GM23338 (cell line): ENCODE data around the gene CERS3. TPM values are rescaled to one million over a fixed set of nuclear protein-coding genes. Genes with fewer than 3 reads are reported as not detected.

Source experiments
- ATAC-seq: fragments of 200-7000 bp; cut with Tn5 transposase; 3 replicates; pipeline ENCODE4 v1.9.1; 2020
- DNase-seq: peaks from one replicate; pipeline ENCODE4 v3.0.0-alpha.2; 2015; ENCODE audit warnings: low spot score
- H2AFZ ChIP-seq: fragments of 200-600 bp; sonication (generic); 2 replicates; pipeline ENCODE4 v1.8.0; 2016; ENCODE audit warnings: antibody characterized with exemption, mild to moderate bottlenecking, moderate library complexity
- H3F3A ChIP-seq: fragments of 200-600 bp; sonication (generic); replicated peaks from 2 replicates; pipeline ENCODE4 v1.8.0; 2017; ENCODE audit warnings: antibody characterized with exemption, mixed run types, low read depth
- H3K27ac ChIP-seq: fragments of 200-600 bp; sonication (generic); 2 replicates; pipeline ENCODE4 v1.6.1; 2016; ENCODE audit warnings: low read depth
- H3K27me3 ChIP-seq: fragments of 200-600 bp; sonication (generic); 2 replicates; pipeline ENCODE4 v1.8.0; 2016; ENCODE audit warnings: mild to moderate bottlenecking, mixed run types, moderate library complexity; ENCODE audit not compliant: insufficient read depth
- H3K36me3 ChIP-seq: fragments of 200-600 bp; sonication (generic); 2 replicates; pipeline ENCODE4 v1.8.0; 2016; ENCODE audit warnings: mild to moderate bottlenecking; ENCODE audit not compliant: insufficient read depth
- H3K4me1 ChIP-seq: fragments of 200-600 bp; sonication (generic); 2 replicates; pipeline ENCODE4 v1.8.0; 2016; ENCODE audit warnings: mild to moderate bottlenecking, moderate library complexity; ENCODE audit not compliant: insufficient read depth
- H3K4me2 ChIP-seq: fragments of 200-600 bp; sonication (generic); 2 replicates; pipeline ENCODE4 v1.7.1; 2017; ENCODE audit warnings: mixed run types
- H3K4me3 ChIP-seq: fragments of 200-600 bp; sonication (generic); 2 replicates; pipeline ENCODE4 v1.6.1; 2016; ENCODE audit warnings: mixed run types
- H3K79me2 ChIP-seq: fragments of 200-600 bp; sonication (generic); replicated peaks from 2 replicates; pipeline ENCODE4 v1.8.0; 2017; ENCODE audit warnings: mild to moderate bottlenecking; ENCODE audit not compliant: insufficient read depth
- H3K9me2 ChIP-seq: fragments of 200-600 bp; sonication (generic); 2 replicates; pipeline ENCODE4 v1.8.0; 2017; ENCODE audit not compliant: insufficient read depth
- H4K20me1 ChIP-seq: fragments of 200-600 bp; sonication (generic); replicated peaks from 2 replicates; pipeline ENCODE4 v1.8.0; 2017; ENCODE audit warnings: mild to moderate bottlenecking; ENCODE audit not compliant: insufficient read depth
- H3K27ac Mint-ChIP-seq: 2 replicates; pipeline ENCODE4 v1.8.0; 2020; ENCODE audit warnings: inconsistent platforms, mild to moderate bottlenecking, moderate library complexity, mixed read lengths
- H3K27me3 Mint-ChIP-seq: 3 replicates; pipeline ENCODE4 v1.8.0; 2022; ENCODE audit warnings: low read depth, mild to moderate bottlenecking, moderate library complexity, mixed read lengths, inconsistent platforms; ENCODE audit not compliant: insufficient read depth, poor library complexity
- H3K36me3 Mint-ChIP-seq: 3 replicates; pipeline ENCODE4 v1.8.0; 2021; ENCODE audit warnings: low read depth, mild to moderate bottlenecking, inconsistent platforms, moderate library complexity, mixed read lengths
- H3K4me1 Mint-ChIP-seq: 3 replicates; pipeline ENCODE4 v1.8.0; 2020; ENCODE audit warnings: mild to moderate bottlenecking, inconsistent platforms, mixed read lengths
- H3K4me3 Mint-ChIP-seq: 3 replicates; pipeline ENCODE4 v1.8.0; 2021; ENCODE audit warnings: moderate library complexity, mild to moderate bottlenecking, inconsistent platforms, mixed read lengths
- H3K9me3 Mint-ChIP-seq: 3 replicates; pipeline ENCODE4 v1.8.0; 2020; ENCODE audit warnings: moderate library complexity, mild to moderate bottlenecking, inconsistent platforms, mixed read lengths
- CREB1 ChIP-seq: fragments of 250-450 bp; sonication (Bioruptor Pico); IDR thresholded peaks from 2 replicates; pipeline ENCODE4 v1.5.0; 2020; ENCODE audit warnings: low read depth, mild to moderate bottlenecking, moderate library complexity
- CTCF ChIP-seq, 2 experiments: fragments of 200-600 bp in 1 of 2; sonication (generic) in 1 of 2; conservative IDR thresholded peaks; 2 replicates each; pipeline versions ENCODE4 v1.5.1 to v1.6.1; 2016 to 2017; ENCODE audit warnings: antibody characterized with exemption in 2 of 2, low read depth in 2 of 2, mild to moderate bottlenecking in 2 of 2, moderate library complexity in 1 of 2
- ETS1 ChIP-seq: IDR thresholded peaks from 2 replicates; pipeline ENCODE4 v1.6.1; 2016; ENCODE audit warnings: antibody characterized with exemption
- EZH2 ChIP-seq: fragments of 200-600 bp; sonication (generic); IDR thresholded peaks from one replicate; pipeline ENCODE4 v1.8.0; 2017; ENCODE audit warnings: antibody characterized with exemption, mild to moderate bottlenecking, low read depth; ENCODE audit not compliant: unreplicated experiment
- JUNB ChIP-seq: IDR thresholded peaks from one replicate; pipeline ENCODE4 v1.6.1; 2016; ENCODE audit warnings: antibody characterized with exemption; ENCODE audit not compliant: unreplicated experiment
- NANOG ChIP-seq: IDR thresholded peaks from 2 replicates; pipeline ENCODE4 v1.6.1; 2016; ENCODE audit warnings: antibody characterized with exemption, borderline replicate concordance
- POLR2AphosphoS5 ChIP-seq: IDR thresholded peaks from 2 replicates; pipeline ENCODE4 v1.6.1; 2016; ENCODE audit warnings: antibody characterized with exemption, low read depth
- STAT1 ChIP-seq: IDR thresholded peaks from one replicate; pipeline ENCODE4 v1.6.1; 2016; ENCODE audit warnings: antibody characterized with exemption; ENCODE audit not compliant: unreplicated experiment
- ZNF331 ChIP-seq: fragments of 250-450 bp; sonication (Bioruptor Pico); IDR thresholded peaks from 2 replicates; pipeline ENCODE4 v1.5.0; 2020; ENCODE audit warnings: low read depth, mild to moderate bottlenecking, moderate library complexity
- long read RNA-seq: library from polyadenylated mRNA; unstranded; transcript quantifications from one replicate; pipeline ENCODE4 v2.0.0, GENCODE V29; 2020; ENCODE audit not compliant: unreplicated experiment
- polyA plus RNA-seq: library from polyadenylated mRNA; unstranded; fragments of >200 nt; fragmentation: Nextera tagmentation; extraction: Ambion mirVana; gene quantifications from 2 replicates; pipeline ENCODE4 v1.2.1, GENCODE V29; 2016
- total RNA-seq: library from RNA; depleted of rRNA; stranded (reverse); fragments of >200 nt; shearing (Covaris generic); gene quantifications from 2 replicates; pipeline ENCODE4 v1.2.3, GENCODE V29; 2014; rRNA removed

Gene CERS3
- total RNA-seq, result 0.12 and 2.2 TPM in 2 replicates
- polyA plus RNA-seq, result 0.38 and 1.8 TPM in 2 replicates
- long read RNA-seq, partial matches to known transcripts, result 0 of 1 reads
- long read RNA-seq, other reads (novel, unspliced or antisense), result 1 of 1 reads

GRCh38 chr15:100528833-100529428, at the start of gene CERS3:
Gene CERS3 (minus strand): TSS chr15:100528950. CDS start chr15:100501849, 27,101 bp downstream.
- H3K4me2 ChIP-seq, result no peak within 1 kb of the TSS
- no peaks in the 10 kb centered on the region for H3K4me1 Mint-ChIP-seq
- no peaks in the 10 kb centered on the region for H3K9me3 Mint-ChIP-seq
- peaks cover 2% of the 10 kb centered on the region; the same call in 1 of the 2 replicates for H3K4me1 ChIP-seq
- H3K36me3 ChIP-seq, result no peaks in the 10 kb centered on the region
- ATAC-seq, result no peak
- no peaks in the 10 kb centered on the region for H3F3A ChIP-seq
- H3K27me3 ChIP-seq, result no peaks in the 10 kb centered on the region
- H3K4me3 Mint-ChIP-seq, result no peak within 1 kb of the TSS
- H2AFZ ChIP-seq, result peak within 1 kb of the TSS; percentile 59; the same call in 1 of the 2 replicates
- no peaks in the 10 kb centered on the region for H3K36me3 Mint-ChIP-seq
- no peak for DNase-seq
- peaks cover 5% of the 10 kb centered on the region; the same call in 1 of the 2 replicates for H3K9me2 ChIP-seq
- H3K27ac ChIP-seq, result no peak within 1 kb of the TSS
- no peaks in the 10 kb centered on the region for H4K20me1 ChIP-seq
- no peak for TF ChIP-seq CTCF (conservative IDR thresholded peaks at IDR 0.05; ENCODE audit: low read depth in 2 of 2)
- no peak for TF ChIP-seq CREB1 (CRISPR knock-in tag)
- TF ChIP-seq ETS1, result no peak
- TF ChIP-seq NANOG, result no peak
- no peak for TF ChIP-seq ZNF331 (CRISPR knock-in tag)
- TF ChIP-seq JUNB, result no peak
- no peak for TF ChIP-seq POLR2AphosphoS5
- peak within 1 kb of the TSS; percentile 36 for H3K27ac Mint-ChIP-seq
- no peaks in the 10 kb centered on the region for H3K79me2 ChIP-seq
- H3K27me3 Mint-ChIP-seq, result peaks cover 2% of the 10 kb centered on the region
- H3K4me3 ChIP-seq, result no peak within 1 kb of the TSS

- no peaks in the 10 kb centered on the region for H3K4me1 ChIP-seq
- H3F3A ChIP-seq, result no peaks in the 10 kb centered on the region
- Mint-ChIP-seq H3K27me3 (peaks cover 1% of the 10 kb centered on the region), H3K4me1 (no peaks in the 10 kb centered on the region), H3K27ac (no peak overlapping the region), H3K9me3 (no peaks in the 10 kb centered on the region), H3K36me3 (peaks cover 9% of the 10 kb centered on the region; the same call in 2 of the 3 replicates), H3K4me3 (no peak overlapping the region)
- H3K36me3 ChIP-seq, result no peaks in the 10 kb centered on the region; the same call in 1 of the 2 replicates
- H3K27ac ChIP-seq, result no peak overlapping the region
- no peaks in the 10 kb centered on the region for H4K20me1 ChIP-seq
- H2AFZ ChIP-seq, result no peak overlapping the region
- DNase-seq (no peak), ATAC-seq (no peak)
- no peak overlapping the region for H3K4me3 ChIP-seq
- H3K4me2 ChIP-seq, result no peak overlapping the region
- H3K9me2 ChIP-seq, result no peaks in the 10 kb centered on the region
- H3K27me3 ChIP-seq, result no peaks in the 10 kb centered on the region
- no peak for TF ChIP-seq STAT1
- TF ChIP-seq CTCF (conservative IDR thresholded peaks at IDR 0.05; ENCODE audit: low read depth in 2 of 2), result no peak
- TF ChIP-seq CREB1 (CRISPR knock-in tag), result no peak
- no peak for TF ChIP-seq EZH2
- TF ChIP-seq NANOG, result no peak
- 0 out of 2 replicates have a peak, but pooled peaks cover 5% of the 10 kb centered on the region for H3K79me2 ChIP-seq
Measured at GRCh38 chr15:100573526-100573925, 44.8 kb upstream of the CERS3 start.
